Measurements from ENCODE around the gene KCNMA1.
"Not testable (repeated sequence)": the region's sequence is repeated elsewhere in the genome, so short reads cannot be mapped to it uniquely, and the experiment has no call there.

DNA sequence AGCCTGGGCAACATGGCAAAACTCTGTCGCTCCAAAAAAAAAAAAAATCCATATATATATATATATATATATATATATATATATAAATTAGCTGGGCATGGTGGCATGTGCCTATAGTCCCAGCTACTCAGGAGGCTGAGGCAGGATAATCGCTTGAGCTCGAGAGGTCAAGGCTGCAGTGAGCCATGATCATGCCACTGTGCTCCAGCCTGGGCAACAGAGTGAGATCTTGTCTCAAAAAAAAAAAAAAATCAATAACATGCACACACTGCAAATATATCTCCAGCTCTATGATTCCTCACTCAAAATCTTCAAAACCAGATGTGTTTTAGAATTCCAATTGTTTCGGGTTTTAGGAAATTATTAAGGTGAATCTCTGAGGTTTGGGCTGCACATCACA is 65.1 kb downstream of the KCNMA1 start:
- not testable (repeated sequence) for TF ChIP-seq CTCF, POLR2A (IDR thresholded peaks at IDR 0.05)
